HEK293 (cell line): Measurements from ENCODE around the gene RASSF3.

Experiments
- SP2 ChIP-seq: fragments of 450-650 bp; formaldehyde crosslinking; IDR thresholded peaks from 2 replicates; pipeline ENCODE4 v1.5.1; 2016; ENCODE audit warnings: missing biosample characterization, missing genetic modification characterization
- YY1 ChIP-seq: fragments of 450-650 bp; formaldehyde crosslinking; IDR thresholded peaks from 2 replicates; pipeline ENCODE4 v1.5.1; 2018; ENCODE audit warnings: missing biosample characterization, missing genetic modification characterization
- ZBTB49 ChIP-seq: fragments of 450-650 bp; formaldehyde crosslinking; IDR thresholded peaks from 2 replicates; pipeline ENCODE4 v1.5.1; 2016; ENCODE audit warnings: missing biosample characterization, missing genetic modification characterization, low read depth
- ZFP41 ChIP-seq: fragments of 450-650 bp; formaldehyde crosslinking; IDR thresholded peaks from 2 replicates; pipeline ENCODE4 v1.5.1; 2016; ENCODE audit warnings: missing biosample characterization, missing genetic modification characterization, borderline replicate concordance
- ZNF146 ChIP-seq: fragments of 450-650 bp; formaldehyde crosslinking; IDR thresholded peaks from 2 replicates; pipeline ENCODE4 v1.5.1; 2016; ENCODE audit warnings: missing biosample characterization, missing genetic modification characterization
- ZNF510 ChIP-seq: fragments of 450-650 bp; formaldehyde crosslinking; IDR thresholded peaks from 2 replicates; pipeline ENCODE4 v1.5.1; 2018; ENCODE audit warnings: mild to moderate bottlenecking, missing genetic modification characterization, missing biosample characterization; ENCODE audit not compliant: insufficient replicate concordance
- ZNF785 ChIP-seq: fragments of 450-650 bp; formaldehyde crosslinking; IDR thresholded peaks from 2 replicates; pipeline ENCODE4 v1.5.1; 2016; ENCODE audit warnings: missing biosample characterization, missing genetic modification characterization
- ZNF791 ChIP-seq: fragments of 450-650 bp; formaldehyde crosslinking; IDR thresholded peaks from 2 replicates; pipeline ENCODE4 v1.5.1; 2016; ENCODE audit warnings: missing biosample characterization, missing genetic modification characterization
- ZSCAN5A ChIP-seq: fragments of 450-650 bp; formaldehyde crosslinking; IDR thresholded peaks from 2 replicates; pipeline ENCODE4 v1.5.1; 2016; ENCODE audit warnings: missing biosample characterization, missing genetic modification characterization
- TF ChIP-seq, protein P1 (sequence below): fragments of 450-650 bp; formaldehyde crosslinking; IDR thresholded peaks from 2 replicates; pipeline ENCODE4 v1.5.1; 2016; ENCODE audit warnings: missing biosample characterization, missing genetic modification characterization
- TF ChIP-seq, protein P2 (sequence below): fragments of 450-650 bp; formaldehyde crosslinking; IDR thresholded peaks from 2 replicates; pipeline ENCODE4 v1.5.1; 2016; ENCODE audit warnings: missing biosample characterization, missing genetic modification characterization
- TF ChIP-seq, protein P3 (sequence below): fragments of 450-650 bp; formaldehyde crosslinking; conservative IDR thresholded peaks from 2 replicates; pipeline ENCODE4 v1.5.1; 2016; ENCODE audit warnings: low read depth, missing biosample characterization, missing genetic modification characterization
- TF ChIP-seq, protein P4 (sequence below): fragments of 450-650 bp; formaldehyde crosslinking; IDR thresholded peaks from 2 replicates; pipeline ENCODE4 v1.5.1; 2016; ENCODE audit warnings: missing biosample characterization, missing genetic modification characterization
- TF ChIP-seq, protein P5 (sequence below): fragments of 450-650 bp; formaldehyde crosslinking; IDR thresholded peaks from 2 replicates; pipeline ENCODE4 v1.5.1; 2016; ENCODE audit warnings: missing biosample characterization, missing genetic modification characterization

GRCh38 chr12:64736771-64737170 lies 126.5 kb downstream of the RASSF3 start:
- TF ChIP-seq, protein P1, sequence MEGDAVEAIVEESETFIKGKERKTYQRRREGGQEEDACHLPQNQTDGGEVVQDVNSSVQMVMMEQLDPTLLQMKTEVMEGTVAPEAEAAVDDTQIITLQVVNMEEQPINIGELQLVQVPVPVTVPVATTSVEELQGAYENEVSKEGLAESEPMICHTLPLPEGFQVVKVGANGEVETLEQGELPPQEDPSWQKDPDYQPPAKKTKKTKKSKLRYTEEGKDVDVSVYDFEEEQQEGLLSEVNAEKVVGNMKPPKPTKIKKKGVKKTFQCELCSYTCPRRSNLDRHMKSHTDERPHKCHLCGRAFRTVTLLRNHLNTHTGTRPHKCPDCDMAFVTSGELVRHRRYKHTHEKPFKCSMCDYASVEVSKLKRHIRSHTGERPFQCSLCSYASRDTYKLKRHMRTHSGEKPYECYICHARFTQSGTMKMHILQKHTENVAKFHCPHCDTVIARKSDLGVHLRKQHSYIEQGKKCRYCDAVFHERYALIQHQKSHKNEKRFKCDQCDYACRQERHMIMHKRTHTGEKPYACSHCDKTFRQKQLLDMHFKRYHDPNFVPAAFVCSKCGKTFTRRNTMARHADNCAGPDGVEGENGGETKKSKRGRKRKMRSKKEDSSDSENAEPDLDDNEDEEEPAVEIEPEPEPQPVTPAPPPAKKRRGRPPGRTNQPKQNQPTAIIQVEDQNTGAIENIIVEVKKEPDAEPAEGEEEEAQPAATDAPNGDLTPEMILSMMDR (tag by site-specific recombination) = no peak
- TF ChIP-seq ZNF146 (tag by site-specific recombination) = no peak
- TF ChIP-seq, protein P2, sequence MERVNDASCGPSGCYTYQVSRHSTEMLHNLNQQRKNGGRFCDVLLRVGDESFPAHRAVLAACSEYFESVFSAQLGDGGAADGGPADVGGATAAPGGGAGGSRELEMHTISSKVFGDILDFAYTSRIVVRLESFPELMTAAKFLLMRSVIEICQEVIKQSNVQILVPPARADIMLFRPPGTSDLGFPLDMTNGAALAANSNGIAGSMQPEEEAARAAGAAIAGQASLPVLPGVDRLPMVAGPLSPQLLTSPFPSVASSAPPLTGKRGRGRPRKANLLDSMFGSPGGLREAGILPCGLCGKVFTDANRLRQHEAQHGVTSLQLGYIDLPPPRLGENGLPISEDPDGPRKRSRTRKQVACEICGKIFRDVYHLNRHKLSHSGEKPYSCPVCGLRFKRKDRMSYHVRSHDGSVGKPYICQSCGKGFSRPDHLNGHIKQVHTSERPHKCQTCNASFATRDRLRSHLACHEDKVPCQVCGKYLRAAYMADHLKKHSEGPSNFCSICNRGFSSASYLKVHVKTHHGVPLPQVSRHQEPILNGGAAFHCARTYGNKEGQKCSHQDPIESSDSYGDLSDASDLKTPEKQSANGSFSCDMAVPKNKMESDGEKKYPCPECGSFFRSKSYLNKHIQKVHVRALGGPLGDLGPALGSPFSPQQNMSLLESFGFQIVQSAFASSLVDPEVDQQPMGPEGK (tag by site-specific recombination) = no peak
- no peak for TF ChIP-seq ZBTB49 (tag by site-specific recombination)
- TF ChIP-seq, protein P3, sequence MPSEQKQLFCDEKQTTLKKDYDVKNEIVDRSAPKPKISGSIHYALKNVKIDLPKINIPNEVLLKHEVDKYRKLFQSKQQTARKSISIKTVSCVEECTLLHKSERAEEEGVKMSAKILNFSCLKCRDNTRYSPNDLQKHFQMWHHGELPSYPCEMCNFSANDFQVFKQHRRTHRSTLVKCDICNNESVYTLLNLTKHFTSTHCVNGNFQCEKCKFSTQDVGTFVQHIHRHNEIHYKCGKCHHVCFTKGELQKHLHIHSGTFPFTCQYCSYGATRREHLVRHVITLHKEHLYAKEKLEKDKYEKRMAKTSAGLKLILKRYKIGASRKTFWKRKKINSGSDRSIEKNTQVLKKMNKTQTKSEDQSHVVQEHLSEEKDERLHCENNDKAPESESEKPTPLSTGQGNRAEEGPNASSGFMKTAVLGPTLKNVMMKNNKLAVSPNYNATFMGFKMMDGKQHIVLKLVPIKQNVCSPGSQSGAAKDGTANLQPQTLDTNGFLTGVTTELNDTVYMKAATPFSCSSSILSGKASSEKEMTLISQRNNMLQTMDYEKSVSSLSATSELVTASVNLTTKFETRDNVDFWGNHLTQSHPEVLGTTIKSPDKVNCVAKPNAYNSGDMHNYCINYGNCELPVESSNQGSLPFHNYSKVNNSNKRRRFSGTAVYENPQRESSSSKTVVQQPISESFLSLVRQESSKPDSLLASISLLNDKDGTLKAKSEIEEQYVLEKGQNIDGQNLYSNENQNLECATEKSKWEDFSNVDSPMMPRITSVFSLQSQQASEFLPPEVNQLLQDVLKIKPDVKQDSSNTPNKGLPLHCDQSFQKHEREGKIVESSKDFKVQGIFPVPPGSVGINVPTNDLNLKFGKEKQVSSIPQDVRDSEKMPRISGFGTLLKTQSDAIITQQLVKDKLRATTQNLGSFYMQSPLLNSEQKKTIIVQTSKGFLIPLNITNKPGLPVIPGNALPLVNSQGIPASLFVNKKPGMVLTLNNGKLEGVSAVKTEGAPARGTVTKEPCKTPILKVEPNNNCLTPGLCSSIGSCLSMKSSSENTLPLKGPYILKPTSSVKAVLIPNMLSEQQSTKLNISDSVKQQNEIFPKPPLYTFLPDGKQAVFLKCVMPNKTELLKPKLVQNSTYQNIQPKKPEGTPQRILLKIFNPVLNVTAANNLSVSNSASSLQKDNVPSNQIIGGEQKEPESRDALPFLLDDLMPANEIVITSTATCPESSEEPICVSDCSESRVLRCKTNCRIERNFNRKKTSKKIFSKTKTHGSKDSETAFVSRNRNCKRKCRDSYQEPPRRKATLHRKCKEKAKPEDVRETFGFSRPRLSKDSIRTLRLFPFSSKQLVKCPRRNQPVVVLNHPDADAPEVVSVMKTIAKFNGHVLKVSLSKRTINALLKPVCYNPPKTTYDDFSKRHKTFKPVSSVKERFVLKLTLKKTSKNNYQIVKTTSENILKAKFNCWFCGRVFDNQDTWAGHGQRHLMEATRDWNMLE (tag by site-specific recombination) = no peak
- TF ChIP-seq SP2 = no peak
- TF ChIP-seq ZNF510 (tag by site-specific recombination) = no peak
- TF ChIP-seq ZFP41 (tag by site-specific recombination) = no peak
- TF ChIP-seq, protein P4, sequence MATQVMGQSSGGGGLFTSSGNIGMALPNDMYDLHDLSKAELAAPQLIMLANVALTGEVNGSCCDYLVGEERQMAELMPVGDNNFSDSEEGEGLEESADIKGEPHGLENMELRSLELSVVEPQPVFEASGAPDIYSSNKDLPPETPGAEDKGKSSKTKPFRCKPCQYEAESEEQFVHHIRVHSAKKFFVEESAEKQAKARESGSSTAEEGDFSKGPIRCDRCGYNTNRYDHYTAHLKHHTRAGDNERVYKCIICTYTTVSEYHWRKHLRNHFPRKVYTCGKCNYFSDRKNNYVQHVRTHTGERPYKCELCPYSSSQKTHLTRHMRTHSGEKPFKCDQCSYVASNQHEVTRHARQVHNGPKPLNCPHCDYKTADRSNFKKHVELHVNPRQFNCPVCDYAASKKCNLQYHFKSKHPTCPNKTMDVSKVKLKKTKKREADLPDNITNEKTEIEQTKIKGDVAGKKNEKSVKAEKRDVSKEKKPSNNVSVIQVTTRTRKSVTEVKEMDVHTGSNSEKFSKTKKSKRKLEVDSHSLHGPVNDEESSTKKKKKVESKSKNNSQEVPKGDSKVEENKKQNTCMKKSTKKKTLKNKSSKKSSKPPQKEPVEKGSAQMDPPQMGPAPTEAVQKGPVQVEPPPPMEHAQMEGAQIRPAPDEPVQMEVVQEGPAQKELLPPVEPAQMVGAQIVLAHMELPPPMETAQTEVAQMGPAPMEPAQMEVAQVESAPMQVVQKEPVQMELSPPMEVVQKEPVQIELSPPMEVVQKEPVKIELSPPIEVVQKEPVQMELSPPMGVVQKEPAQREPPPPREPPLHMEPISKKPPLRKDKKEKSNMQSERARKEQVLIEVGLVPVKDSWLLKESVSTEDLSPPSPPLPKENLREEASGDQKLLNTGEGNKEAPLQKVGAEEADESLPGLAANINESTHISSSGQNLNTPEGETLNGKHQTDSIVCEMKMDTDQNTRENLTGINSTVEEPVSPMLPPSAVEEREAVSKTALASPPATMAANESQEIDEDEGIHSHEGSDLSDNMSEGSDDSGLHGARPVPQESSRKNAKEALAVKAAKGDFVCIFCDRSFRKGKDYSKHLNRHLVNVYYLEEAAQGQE (tag by site-specific recombination) = no peak
- no peak for TF ChIP-seq YY1
- TF ChIP-seq ZSCAN5A (tag by site-specific recombination) = no peak
- TF ChIP-seq, protein P5, sequence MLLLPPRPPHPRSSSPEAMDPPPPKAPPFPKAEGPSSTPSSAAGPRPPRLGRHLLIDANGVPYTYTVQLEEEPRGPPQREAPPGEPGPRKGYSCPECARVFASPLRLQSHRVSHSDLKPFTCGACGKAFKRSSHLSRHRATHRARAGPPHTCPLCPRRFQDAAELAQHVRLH (tag by site-specific recombination) = no peak
- TF ChIP-seq ZNF791 (tag by site-specific recombination) = no peak
- no peak for TF ChIP-seq ZNF785 (tag by site-specific recombination)
